IMR-90 (cell line): ENCODE results near the gene TTL. TPM values are rescaled to one million over a fixed set of nuclear protein-coding genes. Genes with fewer than 3 reads are reported as not detected.

Experiments used
- ATAC-seq: fragments of 200-7000 bp; cut with Tn5 transposase; 2 replicates; pipeline ENCODE4 v1.9.1; 2020; ENCODE audit warnings: low read depth, mild to moderate bottlenecking, moderate library complexity
- BruUV-seq: library from RNA; stranded (reverse); fragments of 400-500 nt; replicated peaks from 2 replicates; lab custom pipeline; 2021; lab: Mats Ljungman, UMichigan
- CTCF ChIA-PET: fragments of 300-600 bp; formaldehyde crosslinking; extraction: SDS; loops from one replicate; lab custom pipeline; 2021; ENCODE audit warnings: antibody characterized with exemption; lab: Yijun Ruan, JAX
- POLR2A ChIA-PET: fragments of 300-600 bp; sonication (Branson Sonifier 250); formaldehyde crosslinking; loops from one replicate; lab custom pipeline; 2022; ENCODE audit warnings: antibody characterized with exemption; ENCODE audit not compliant: unreplicated experiment; lab: Charles Lee
- DNase-seq: peaks from one replicate; pipeline ENCODE4 v3.0.0; 2013
- H2AFZ ChIP-seq: replicated peaks from 2 replicates; pipeline ENCODE3; 2013; ENCODE audit warnings: low read length, mild to moderate bottlenecking; ENCODE audit not compliant: poor library complexity
- H2AK5ac ChIP-seq: 2 replicates; pipeline ENCODE4 v1.6.1; 2013; ENCODE audit warnings: low read depth, low read length, inconsistent platforms
- H2AK9ac ChIP-seq: replicated peaks from 2 replicates; pipeline ENCODE3; 2013; ENCODE audit warnings: mild to moderate bottlenecking, low read depth, low read length, moderate library complexity; ENCODE audit not compliant: poor library complexity
- H2BK120ac ChIP-seq: 2 replicates; pipeline ENCODE4 v1.6.1; 2013; ENCODE audit warnings: low read depth, low read length, inconsistent platforms
- H2BK15ac ChIP-seq: 3 replicates; pipeline ENCODE4 v1.6.1; 2013; ENCODE audit warnings: low read depth, low read length, inconsistent platforms
- H2BK20ac ChIP-seq: 2 replicates; pipeline ENCODE4 v1.6.1; 2013; ENCODE audit warnings: low read depth, mild to moderate bottlenecking, inconsistent platforms, low read length, moderate library complexity
- H2BK5ac ChIP-seq: 2 replicates; pipeline ENCODE4 v1.6.1; 2013; ENCODE audit warnings: mild to moderate bottlenecking, low read depth, low read length, inconsistent platforms; ENCODE audit not compliant: poor library complexity, severe bottlenecking
- H3K14ac ChIP-seq: replicated peaks from 2 replicates; pipeline ENCODE4 v1.6.1; 2013; ENCODE audit warnings: low read depth, low read length, inconsistent platforms
- H3K18ac ChIP-seq: 2 replicates; pipeline ENCODE4 v1.6.1; 2013; ENCODE audit warnings: low read depth, low read length, control low read depth
- H3K23ac ChIP-seq: 2 replicates; pipeline ENCODE4 v1.6.1; 2013; ENCODE audit warnings: low read depth, low read length, inconsistent platforms
- H3K27ac ChIP-seq: 2 replicates; pipeline ENCODE4 v1.5.1; 2013; ENCODE audit warnings: mild to moderate bottlenecking, control low read depth, low read length; ENCODE audit not compliant: insufficient read depth
- H3K27me3 ChIP-seq: 2 replicates; pipeline ENCODE4 v1.6.1; 2013; ENCODE audit warnings: low read length; ENCODE audit not compliant: control insufficient read depth, insufficient read depth
- H3K36me3 ChIP-seq: 2 replicates; pipeline ENCODE4 v1.6.1; 2013; ENCODE audit warnings: low read length, mixed read lengths; ENCODE audit not compliant: control insufficient read depth, insufficient read depth
- H3K4ac ChIP-seq: 2 replicates; pipeline ENCODE4 v1.6.1; 2013; ENCODE audit warnings: low read depth, low read length, inconsistent platforms
- H3K4me1 ChIP-seq: 2 replicates; pipeline ENCODE4 v1.6.1; 2013; ENCODE audit warnings: low read length, mixed read lengths; ENCODE audit not compliant: control insufficient read depth, insufficient read depth
- H3K4me2 ChIP-seq: 2 replicates; pipeline ENCODE4 v1.6.1; 2013; ENCODE audit warnings: low read depth, mild to moderate bottlenecking, control low read depth, low read length, moderate library complexity
- H3K4me3 ChIP-seq: 2 replicates; pipeline ENCODE4 v1.5.1; 2013; ENCODE audit warnings: low read depth, mild to moderate bottlenecking, control low read depth, low read length, moderate library complexity; ENCODE audit not compliant: insufficient read depth
- H3K56ac ChIP-seq: 2 replicates; pipeline ENCODE4 v1.6.1; 2013; ENCODE audit warnings: low read length, inconsistent platforms; ENCODE audit not compliant: insufficient read depth; ENCODE audit errors: extremely low read depth
- H3K79me1 ChIP-seq, 2 experiments: 2 replicates each; pipeline ENCODE4 v1.6.1; 2013; ENCODE audit warnings: low read length in 2 of 2, inconsistent platforms in 1 of 2, low read depth in 1 of 2
- H3K9ac ChIP-seq: 2 replicates; pipeline ENCODE4 v1.6.1; 2013; ENCODE audit warnings: low read depth, low read length, control low read depth
- H3K9me1 ChIP-seq: 2 replicates; pipeline ENCODE4 v1.6.1; 2013; ENCODE audit warnings: low read length, inconsistent platforms; ENCODE audit not compliant: insufficient read depth
- H3K9me3 ChIP-seq: 2 replicates; pipeline ENCODE4 v1.6.1; 2013; ENCODE audit warnings: low read length; ENCODE audit not compliant: control insufficient read depth, insufficient read depth
- H4K20me1 ChIP-seq: 2 replicates; pipeline ENCODE4 v1.6.1; 2013; ENCODE audit warnings: low read length, inconsistent platforms; ENCODE audit not compliant: insufficient read depth
- H4K5ac ChIP-seq: 2 replicates; pipeline ENCODE4 v1.6.1; 2013; ENCODE audit warnings: mild to moderate bottlenecking, low read depth, low read length, control low read depth
- H4K8ac ChIP-seq, 2 experiments: 2 replicates each; pipeline ENCODE4 v1.6.1; 2013; ENCODE audit warnings: low read depth in 2 of 2, low read length in 2 of 2, control low read depth in 1 of 2, inconsistent platforms in 1 of 2
- H4K91ac ChIP-seq: 2 replicates; pipeline ENCODE4 v1.6.1; 2013; ENCODE audit warnings: low read depth, low read length, inconsistent platforms; ENCODE audit not compliant: insufficient read depth
- BHLHE40 ChIP-seq: fragments of 150-350 bp; IDR thresholded peaks from 2 replicates; pipeline ENCODE4 v1.6.1; 2016; ENCODE audit warnings: mild to moderate bottlenecking, low read depth, low read length
- CEBPB ChIP-seq: IDR thresholded peaks from 2 replicates; pipeline ENCODE4 v1.6.1; 2012; ENCODE audit warnings: low read depth, low read length, improper control_type of control experiment
- CHD1 ChIP-seq: IDR thresholded peaks from 2 replicates; pipeline ENCODE4 v1.6.1; 2012; ENCODE audit warnings: low read depth, low read length, improper control_type of control experiment
- FOS ChIP-seq: fragments of 150-350 bp; IDR thresholded peaks from 2 replicates; pipeline ENCODE4 v1.6.1; 2016; ENCODE audit warnings: low read depth, low read length
- dilution Hi-C: fragments of 300-500 bp; cut with HindIII; formaldehyde crosslinking; loops from one replicate; pipeline ENCODE4 v1.14.3; 2018; ENCODE audit warnings: low sequenced_read_pairs; ENCODE audit not compliant: unreplicated experiment
- in situ Hi-C: fragments of 300-500 bp; cut with MboI; formaldehyde crosslinking; loops from 3 replicates; pipeline ENCODE4 v1.14.3; 2019; ENCODE audit warnings: low sequenced_read_pairs, inconsistent platforms, mixed read lengths
- intact Hi-C: fragments of 100-400 bp; cut with micrococcal nuclease; formaldehyde crosslinking; loops from 2 replicates; pipeline ENCODE4 v1.10.0; 2022
- polyA plus RNA-seq, 3 experiments: library from polyadenylated mRNA; depleted of rRNA; stranded (reverse); fragments of >200 nt; gene quantifications; 2 replicates each; pipeline ENCODE4 v1.2.3, GENCODE V29; 2012; ENCODE audit warnings: low replicate concordance in 1 of 3
- total RNA-seq: library from RNA; depleted of rRNA; stranded (reverse); fragments of >200 nt; gene quantifications from 2 replicates; pipeline ENCODE4 v1.2.3, GENCODE V29; 2012
- TF ChIP-seq, protein P1 (sequence below): conservative IDR thresholded peaks from 2 replicates; pipeline ENCODE4 v1.5.1; 2012; ENCODE audit warnings: mild to moderate bottlenecking, low read depth, low read length, improper control_type of control experiment

The TTL gene
- total and polyA plus RNA-seq, 2 of the 4 experiments (the other 2 are of a cell fraction) = 18.2 to 36.2 TPM

DNA sequence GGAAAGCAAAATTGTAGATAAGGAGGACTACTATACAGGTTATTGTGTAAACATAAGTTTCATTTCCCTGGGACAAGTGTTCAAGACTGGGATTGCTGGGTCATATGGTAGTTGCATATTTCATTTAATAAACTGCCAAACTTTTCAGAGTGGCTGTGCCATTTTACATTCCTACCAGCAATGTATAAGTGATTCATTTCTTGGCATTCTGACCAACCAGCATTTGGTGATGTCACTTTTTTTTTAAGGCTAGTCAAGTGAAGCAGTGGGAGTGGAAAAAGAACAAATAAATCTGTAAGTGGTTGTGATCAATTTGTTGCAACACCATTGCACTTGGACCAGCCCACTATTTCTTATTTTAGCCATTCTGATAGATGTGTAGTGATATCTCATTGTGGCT is 97.3 kb downstream of the TTL start:
- no peak overlapping the region for H2AFZ ChIP-seq
- H3K14ac ChIP-seq = no peak overlapping the region
- no peaks in the 10 kb centered on the region for H3K27me3 ChIP-seq
- dilution Hi-C loops (no loop called here), intact Hi-C loops (loop anchor here (1.0 to 10.0 kb wide), 2 partner anchors 98 to 314 kb away; no protein-coding TSS in a partner anchor), in situ Hi-C loops (no loop called here)
- no peak overlapping the region for H3K4me3 ChIP-seq
- peaks cover 10% of the 10 kb centered on the region for H3K36me3 ChIP-seq
- H3K4ac ChIP-seq = no peak overlapping the region
- no peak overlapping the region for H4K8ac ChIP-seq
- H3K9me3 ChIP-seq = no peaks in the 10 kb centered on the region
- peaks cover 9% of the 10 kb centered on the region; the same call in 1 of the 2 replicates for H3K9me1 ChIP-seq
- H2AK5ac ChIP-seq = no peak overlapping the region
- no peak overlapping the region for H3K18ac ChIP-seq
- H3K27ac ChIP-seq = no peak overlapping the region
- H2BK15ac ChIP-seq = no peak overlapping the region
- no peak overlapping the region for H2BK120ac ChIP-seq
- no peak overlapping the region for H4K5ac ChIP-seq
- no peak overlapping the region for H3K56ac ChIP-seq
- no peak overlapping the region for H3K23ac ChIP-seq
- ChIA-PET POLR2A (no interaction called here), CTCF (no interaction called here)
- DNase-seq (peak; percentile 92), ATAC-seq (peak; percentile 19)
- no peaks in the 10 kb centered on the region for H4K20me1 ChIP-seq
- no peaks in the 10 kb centered on the region for H3K4me1 ChIP-seq
- H4K91ac ChIP-seq = no peak overlapping the region
- H3K9ac ChIP-seq = no peak overlapping the region
- peaks cover 0 to 13% of the 10 kb centered on the region in 2 experiments; a peak in 1 of 4 replicates for H3K79me1 ChIP-seq
- no TSS peak for BruUV-seq
- no peak overlapping the region for H2AK9ac ChIP-seq
- H3K4me2 ChIP-seq = no peak overlapping the region
- no peak overlapping the region for H2BK5ac ChIP-seq
- TF ChIP-seq CHD1 (no peak), BHLHE40 (no peak), CEBPB (peak; percentile 85), FOS (peak; percentile 47; the same call in 1 of the 2 replicates)
- TF ChIP-seq, protein P1, sequence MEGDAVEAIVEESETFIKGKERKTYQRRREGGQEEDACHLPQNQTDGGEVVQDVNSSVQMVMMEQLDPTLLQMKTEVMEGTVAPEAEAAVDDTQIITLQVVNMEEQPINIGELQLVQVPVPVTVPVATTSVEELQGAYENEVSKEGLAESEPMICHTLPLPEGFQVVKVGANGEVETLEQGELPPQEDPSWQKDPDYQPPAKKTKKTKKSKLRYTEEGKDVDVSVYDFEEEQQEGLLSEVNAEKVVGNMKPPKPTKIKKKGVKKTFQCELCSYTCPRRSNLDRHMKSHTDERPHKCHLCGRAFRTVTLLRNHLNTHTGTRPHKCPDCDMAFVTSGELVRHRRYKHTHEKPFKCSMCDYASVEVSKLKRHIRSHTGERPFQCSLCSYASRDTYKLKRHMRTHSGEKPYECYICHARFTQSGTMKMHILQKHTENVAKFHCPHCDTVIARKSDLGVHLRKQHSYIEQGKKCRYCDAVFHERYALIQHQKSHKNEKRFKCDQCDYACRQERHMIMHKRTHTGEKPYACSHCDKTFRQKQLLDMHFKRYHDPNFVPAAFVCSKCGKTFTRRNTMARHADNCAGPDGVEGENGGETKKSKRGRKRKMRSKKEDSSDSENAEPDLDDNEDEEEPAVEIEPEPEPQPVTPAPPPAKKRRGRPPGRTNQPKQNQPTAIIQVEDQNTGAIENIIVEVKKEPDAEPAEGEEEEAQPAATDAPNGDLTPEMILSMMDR = peak; percentile 34
- H2BK20ac ChIP-seq = no peak overlapping the region
